PC-3 (cell line): ENCODE data around the gene SERPINF2.

Experiments
- EZH2 ChIP-seq: fragments of 300-600 bp; sonication (generic); IDR thresholded peaks from one replicate; pipeline ENCODE4 v1.6.1; 2017; ENCODE audit warnings: antibody characterized with exemption, mild to moderate bottlenecking, low read length; ENCODE audit not compliant: unreplicated experiment
- EZH2phosphoT487 ChIP-seq: fragments of 300-600 bp; sonication (generic); IDR thresholded peaks from 2 replicates; pipeline ENCODE4 v1.6.1; 2018; ENCODE audit warnings: mild to moderate bottlenecking, antibody characterized with exemption, low read length, borderline replicate concordance

DNA sequence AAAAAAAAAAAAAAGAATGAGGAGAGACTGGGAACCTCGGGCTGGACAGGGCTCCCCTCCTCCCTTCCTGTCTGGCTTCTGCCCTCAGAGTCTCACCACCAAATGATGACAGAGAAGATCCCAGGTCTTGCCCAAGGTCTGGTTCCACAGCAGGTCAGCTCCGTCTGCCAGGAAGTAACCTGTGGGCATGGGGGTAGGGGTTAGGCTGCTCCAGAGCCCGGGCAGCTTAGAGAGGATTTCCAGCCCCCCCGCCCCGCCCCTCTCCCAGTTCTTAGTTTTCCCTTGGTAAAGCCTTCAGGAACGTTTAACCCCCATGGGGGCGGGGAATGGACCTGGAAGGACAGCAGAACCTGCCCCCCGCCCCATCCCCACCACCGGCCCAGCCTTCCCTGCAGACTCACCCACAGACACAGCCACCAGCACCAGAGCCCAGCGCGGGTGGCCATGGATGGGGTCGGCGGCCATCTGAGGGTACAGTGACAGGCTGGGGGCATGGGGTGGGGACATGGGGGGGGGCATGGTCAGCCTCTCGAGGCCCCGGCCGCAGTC is 33.2 kb upstream of the SERPINF2 start:
- TF ChIP-seq EZH2phosphoT487 (no peak), EZH2 (no peak)
